KMS-11 (cell line): ENCODE results near the gene CRMP1.

Source experiments
- H2AFZ ChIP-seq: fragments of 200-600 bp; sonication (generic); 2 replicates; pipeline ENCODE4 v1.6.1; 2016; ENCODE audit warnings: antibody characterized with exemption, mixed run types, low read depth
- H3K27ac ChIP-seq: fragments of 200-600 bp; sonication (generic); 2 replicates; pipeline ENCODE4 v1.6.1; 2016; ENCODE audit warnings: mild to moderate bottlenecking, mixed run types
- H3K27me3 ChIP-seq: fragments of 200-600 bp; sonication (generic); 2 replicates; pipeline ENCODE4 v1.6.1; 2017; ENCODE audit warnings: mild to moderate bottlenecking, low read depth, mixed run types, moderate library complexity; ENCODE audit not compliant: insufficient read depth
- H3K36me3 ChIP-seq: fragments of 200-600 bp; sonication (generic); 2 replicates; pipeline ENCODE4 v1.6.1; 2017; ENCODE audit warnings: mild to moderate bottlenecking, mixed run types; ENCODE audit not compliant: insufficient read depth
- H3K4me1 ChIP-seq: fragments of 200-600 bp; sonication (generic); 2 replicates; pipeline ENCODE4 v1.6.1; 2016; ENCODE audit warnings: mild to moderate bottlenecking, low read depth, mixed run types; ENCODE audit not compliant: poor library complexity, severe bottlenecking
- H3K4me2 ChIP-seq: fragments of 200-600 bp; sonication (generic); 2 replicates; pipeline ENCODE4 v1.7.0; 2016; ENCODE audit warnings: mild to moderate bottlenecking, mixed run types
- H3K4me3 ChIP-seq: fragments of 200-600 bp; sonication (generic); IDR thresholded peaks from 2 replicates; pipeline ENCODE4 v1.6.1; 2017; ENCODE audit warnings: low read depth, low read length, mixed read lengths; ENCODE audit not compliant: insufficient read depth
- H3K79me2 ChIP-seq: fragments of 200-600 bp; sonication (generic); 2 replicates; pipeline ENCODE4 v1.6.1; 2016; ENCODE audit warnings: low read depth, mixed run types; ENCODE audit not compliant: insufficient read depth
- H3K9ac ChIP-seq: fragments of 200-600 bp; sonication (generic); 2 replicates; pipeline ENCODE4 v1.6.1; 2016; ENCODE audit warnings: mild to moderate bottlenecking, mixed run types
- H4K20me1 ChIP-seq: fragments of 200-600 bp; sonication (generic); 2 replicates; pipeline ENCODE4 v1.6.1; 2016; ENCODE audit warnings: mild to moderate bottlenecking, mixed run types; ENCODE audit not compliant: insufficient read depth
- TF ChIP-seq, protein P1 (sequence below): fragments of 200-600 bp; sonication (generic); conservative IDR thresholded peaks from 2 replicates; pipeline ENCODE4 v1.6.1; 2017; ENCODE audit warnings: low read depth, mild to moderate bottlenecking, antibody characterized with exemption, low read length, moderate library complexity, mixed read lengths

The CRMP1 gene

DNA sequence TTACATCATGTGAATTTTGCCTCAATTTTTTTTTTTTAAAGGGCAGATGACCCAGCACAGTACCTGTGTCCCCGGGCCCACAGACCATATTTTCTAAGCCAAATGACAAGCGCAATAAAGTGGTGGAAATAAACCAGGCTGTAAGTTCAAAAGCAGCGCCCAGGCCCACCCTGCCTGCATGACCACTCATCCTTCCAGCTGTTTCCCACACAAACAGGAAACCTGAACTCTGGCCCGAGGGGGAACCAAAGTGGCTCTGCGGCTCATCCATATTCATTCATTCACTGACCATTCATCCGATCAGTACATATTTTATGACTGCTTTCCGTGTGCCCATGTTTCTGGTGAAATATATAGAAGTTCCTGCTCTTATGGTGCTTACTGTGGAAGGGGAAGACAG is 33.7 kb upstream of the CRMP1 start:
- H3K79me2 ChIP-seq, result no peaks in the 10 kb centered on the region
- H3K9ac ChIP-seq, result no peak overlapping the region
- no peaks in the 10 kb centered on the region for H4K20me1 ChIP-seq
- H3K27ac ChIP-seq, result no peak overlapping the region
- H3K4me2 ChIP-seq, result no peak overlapping the region
- H3K36me3 ChIP-seq, result no peaks in the 10 kb centered on the region
- H2AFZ ChIP-seq, result no peak overlapping the region
- H3K27me3 ChIP-seq, result no peaks in the 10 kb centered on the region
- TF ChIP-seq, protein P1, sequence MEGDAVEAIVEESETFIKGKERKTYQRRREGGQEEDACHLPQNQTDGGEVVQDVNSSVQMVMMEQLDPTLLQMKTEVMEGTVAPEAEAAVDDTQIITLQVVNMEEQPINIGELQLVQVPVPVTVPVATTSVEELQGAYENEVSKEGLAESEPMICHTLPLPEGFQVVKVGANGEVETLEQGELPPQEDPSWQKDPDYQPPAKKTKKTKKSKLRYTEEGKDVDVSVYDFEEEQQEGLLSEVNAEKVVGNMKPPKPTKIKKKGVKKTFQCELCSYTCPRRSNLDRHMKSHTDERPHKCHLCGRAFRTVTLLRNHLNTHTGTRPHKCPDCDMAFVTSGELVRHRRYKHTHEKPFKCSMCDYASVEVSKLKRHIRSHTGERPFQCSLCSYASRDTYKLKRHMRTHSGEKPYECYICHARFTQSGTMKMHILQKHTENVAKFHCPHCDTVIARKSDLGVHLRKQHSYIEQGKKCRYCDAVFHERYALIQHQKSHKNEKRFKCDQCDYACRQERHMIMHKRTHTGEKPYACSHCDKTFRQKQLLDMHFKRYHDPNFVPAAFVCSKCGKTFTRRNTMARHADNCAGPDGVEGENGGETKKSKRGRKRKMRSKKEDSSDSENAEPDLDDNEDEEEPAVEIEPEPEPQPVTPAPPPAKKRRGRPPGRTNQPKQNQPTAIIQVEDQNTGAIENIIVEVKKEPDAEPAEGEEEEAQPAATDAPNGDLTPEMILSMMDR, result no peak
- no peaks in the 10 kb centered on the region for H3K4me1 ChIP-seq
- no peak overlapping the region for H3K4me3 ChIP-seq

DNA sequence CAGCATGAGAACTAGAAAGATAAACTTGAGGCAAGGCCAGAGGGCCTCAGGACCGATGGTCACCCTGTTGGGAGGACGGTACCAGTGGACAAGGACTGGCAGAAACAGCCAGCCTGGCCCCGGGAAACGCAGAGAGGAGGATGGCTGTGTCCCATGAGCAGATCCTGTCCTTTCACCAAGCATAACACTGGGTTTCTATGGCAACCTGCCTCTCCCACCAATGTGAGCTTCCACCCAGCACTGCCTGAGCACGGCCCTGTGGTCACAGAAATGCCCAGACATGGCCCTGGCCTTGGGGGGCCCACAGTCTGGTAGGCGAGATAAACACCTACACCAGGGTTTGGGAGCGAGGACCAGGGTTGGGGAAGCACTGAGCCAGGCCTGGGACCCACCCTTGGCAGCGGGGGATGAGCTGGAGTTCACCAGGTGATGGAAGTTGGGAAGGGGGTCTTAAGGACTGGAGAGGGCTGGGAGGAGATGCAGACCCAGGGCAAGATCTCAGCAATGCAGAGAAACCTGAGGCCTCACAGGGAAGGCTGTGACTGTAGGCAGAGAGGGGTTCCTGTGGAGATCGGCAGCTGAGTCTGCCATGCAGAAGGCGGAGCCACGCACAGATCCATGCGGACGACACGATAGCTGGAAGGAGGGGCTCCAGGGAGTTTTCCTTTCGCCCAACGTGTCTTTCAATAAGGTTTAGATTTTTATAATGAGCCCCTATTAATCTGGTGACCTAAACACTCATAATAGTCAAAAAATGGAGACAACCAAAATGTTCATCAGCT is 32.7 kb upstream of the CRMP1 start:
- Histone ChIP-seq H2AFZ (no peak overlapping the region), H3K9ac (no peak overlapping the region), H3K4me1 (no peaks in the 10 kb centered on the region), H3K27ac (no peak overlapping the region), H3K79me2 (no peaks in the 10 kb centered on the region), H3K36me3 (no peaks in the 10 kb centered on the region), H4K20me1 (no peaks in the 10 kb centered on the region), H3K4me3 (no peak overlapping the region), H3K27me3 (no peaks in the 10 kb centered on the region), H3K4me2 (no peak overlapping the region)
- TF ChIP-seq, protein P1, result no peak

DNA sequence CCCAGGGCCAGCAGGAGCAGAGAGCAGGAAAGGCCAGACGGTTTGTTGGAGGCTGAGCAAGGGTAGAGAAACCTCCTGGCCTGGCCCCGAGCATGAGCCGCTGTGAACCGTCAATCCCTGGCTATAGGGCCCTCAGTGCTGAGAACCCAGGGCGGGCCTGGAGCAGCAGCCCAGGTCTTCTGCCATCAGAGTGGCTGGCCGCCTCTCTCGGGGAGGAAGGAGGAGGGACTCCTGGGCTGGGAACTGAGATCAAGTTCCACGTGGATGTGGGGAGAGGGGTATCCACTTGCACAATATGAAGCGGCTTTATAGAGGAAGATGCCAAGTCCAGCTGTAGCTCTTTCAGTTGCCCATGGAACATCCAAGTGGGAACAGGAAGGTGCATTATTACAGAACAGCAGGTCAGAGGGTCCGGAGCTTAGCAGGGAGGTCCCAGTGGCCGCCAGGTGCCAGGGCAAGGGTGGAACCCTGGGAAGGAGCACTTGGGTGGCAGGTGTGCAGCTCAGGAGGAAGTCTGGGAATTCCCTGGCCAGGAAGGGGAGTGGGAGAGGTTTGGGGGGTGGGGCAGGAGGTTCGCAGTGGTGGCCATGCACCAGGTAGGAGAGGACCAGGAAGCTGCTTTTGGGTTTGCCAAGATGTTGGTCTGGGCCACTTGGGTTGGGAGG is 31.7 kb upstream of the CRMP1 start:
- H3K4me1 ChIP-seq, result no peaks in the 10 kb centered on the region
- H3K27ac ChIP-seq, result no peak overlapping the region
- H2AFZ ChIP-seq, result no peak overlapping the region
- no peak overlapping the region for H3K4me3 ChIP-seq
- no peaks in the 10 kb centered on the region for H3K36me3 ChIP-seq
- no peak overlapping the region for H3K4me2 ChIP-seq
- H4K20me1 ChIP-seq, result no peaks in the 10 kb centered on the region
- H3K9ac ChIP-seq, result no peak overlapping the region
- no peaks in the 10 kb centered on the region for H3K27me3 ChIP-seq
- no peaks in the 10 kb centered on the region for H3K79me2 ChIP-seq
- TF ChIP-seq, protein P1, result no peak

DNA sequence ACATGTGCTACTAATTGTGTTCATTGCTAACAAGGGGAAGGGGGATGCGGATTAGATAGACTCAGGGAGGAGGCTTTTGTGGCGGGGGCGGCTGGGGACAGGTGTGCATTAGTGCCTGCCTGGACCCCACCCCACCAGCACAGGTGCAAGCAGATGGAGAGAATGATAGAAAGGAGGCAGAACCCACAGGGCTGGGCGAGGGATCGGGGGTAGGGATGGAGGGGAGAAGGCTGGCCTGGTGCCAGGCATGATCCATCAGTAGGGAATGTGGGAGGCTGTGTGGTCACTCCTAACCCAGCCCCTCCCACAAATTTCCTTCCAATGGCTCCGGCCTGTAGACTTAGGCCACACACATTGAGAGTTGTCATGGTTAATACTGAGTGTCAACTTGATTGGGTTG is 30.5 kb upstream of the CRMP1 start:
- Histone ChIP-seq H3K4me2 (no peak overlapping the region), H3K79me2 (no peaks in the 10 kb centered on the region), H2AFZ (no peak overlapping the region), H3K27me3 (no peaks in the 10 kb centered on the region), H3K4me3 (no peak overlapping the region), H4K20me1 (no peaks in the 10 kb centered on the region), H3K27ac (no peak overlapping the region), H3K4me1 (no peaks in the 10 kb centered on the region), H3K36me3 (no peaks in the 10 kb centered on the region), H3K9ac (no peak overlapping the region)
- TF ChIP-seq, protein P1, result no peak
